Neural cell (in vitro differentiated cells): Measurements from ENCODE around the gene TRIB2. TPM values are rescaled to one million over a fixed set of nuclear protein-coding genes. Genes with fewer than 3 reads are reported as not detected.

ENCODE experiments used
- H2AFZ ChIP-seq: fragments of 200-600, 300-800 bp; sonication (generic), shearing (Covaris generic); 2 replicates; pipeline ENCODE4 v1.6.0; 2014; ENCODE audit warnings: low read depth, mild to moderate bottlenecking, antibody characterized with exemption, low read length, moderate library complexity
- H3F3A ChIP-seq: fragments of 200-600 bp; shearing (Covaris generic); 2 replicates; pipeline ENCODE4 v1.6.1; 2016; ENCODE audit warnings: mild to moderate bottlenecking, moderate library complexity, mixed read lengths, antibody characterized with exemption, low read length; ENCODE audit not compliant: insufficient read depth, poor library complexity, severe bottlenecking
- H3K27ac ChIP-seq: fragments of 200-600, 300-800 bp; sonication (generic), shearing (Covaris generic); 2 replicates; pipeline ENCODE4 v1.5.1; 2014; ENCODE audit warnings: mild to moderate bottlenecking, low read length, moderate library complexity
- H3K27me3 ChIP-seq: fragments of 300-800, 200-600 bp; sonication (generic), shearing (Covaris generic); 2 replicates; pipeline ENCODE4 v1.6.0; 2014; ENCODE audit warnings: mild to moderate bottlenecking, low read depth, low read length, moderate library complexity; ENCODE audit not compliant: insufficient read depth
- H3K36me3 ChIP-seq: fragments of 300-800, 200-600 bp; sonication (generic), shearing (Covaris generic); 2 replicates; pipeline ENCODE4 v1.5.1; 2014; ENCODE audit warnings: mild to moderate bottlenecking, antibody characterized with exemption, low read length, moderate library complexity; ENCODE audit not compliant: insufficient read depth
- H3K4me2 ChIP-seq: fragments of 300-800, 200-600 bp; sonication (generic), shearing (Covaris generic); 2 replicates; pipeline ENCODE4 v1.6.0; 2014; ENCODE audit warnings: mild to moderate bottlenecking, low read length
- H3K4me3 ChIP-seq: fragments of 300-800, 200-600 bp; sonication (generic), shearing (Covaris generic); 2 replicates; pipeline ENCODE4 v1.5.1; 2014; ENCODE audit warnings: mild to moderate bottlenecking, low read length, moderate library complexity
- H3K79me2 ChIP-seq: fragments of 200-600 bp; shearing (Covaris generic); replicated peaks from 2 replicates; pipeline ENCODE4 v1.6.0; 2014; ENCODE audit warnings: mild to moderate bottlenecking, low read length, moderate library complexity; ENCODE audit not compliant: insufficient read depth
- H3K9ac ChIP-seq: fragments of 300-800, 200-600 bp; sonication (generic), shearing (Covaris generic); 2 replicates; pipeline ENCODE4 v1.6.1; 2016; ENCODE audit warnings: mild to moderate bottlenecking, low read length, mixed read lengths
- H3K9me2 ChIP-seq: fragments of 200-600 bp; shearing (Covaris generic); 2 replicates; pipeline ENCODE4 v1.6.1; 2016; ENCODE audit warnings: mild to moderate bottlenecking, low read length, mixed read lengths; ENCODE audit not compliant: insufficient read depth
- H3K9me3 ChIP-seq: fragments of 200-600, 300-800 bp; sonication (generic), shearing (Covaris generic); 2 replicates; pipeline ENCODE4 v1.6.1; 2016; ENCODE audit warnings: mild to moderate bottlenecking, mixed run types, low read length, moderate library complexity, mixed read lengths
- H4K20me1 ChIP-seq: fragments of 200-600 bp; shearing (Covaris generic); 2 replicates; pipeline ENCODE4 v1.6.1; 2016; ENCODE audit warnings: mild to moderate bottlenecking, mixed run types; ENCODE audit not compliant: insufficient read depth
- EP300 ChIP-seq: fragments of 450-650 bp; conservative IDR thresholded peaks from 2 replicates; pipeline ENCODE4 v1.6.1; 2014; ENCODE audit warnings: antibody characterized with exemption, mild to moderate bottlenecking, moderate library complexity; ENCODE audit not compliant: poor library complexity, severe bottlenecking
- EZH2 ChIP-seq: fragments of 200-600, 300-800 bp; shearing (Covaris generic), sonication (generic); IDR thresholded peaks from 2 replicates; pipeline ENCODE4 v1.6.1; 2014; ENCODE audit warnings: antibody characterized with exemption, low read length, borderline replicate concordance, mild to moderate bottlenecking; ENCODE audit not compliant: insufficient read depth, poor library complexity, severe bottlenecking
- MXI1 ChIP-seq: fragments of 450-650 bp; conservative IDR thresholded peaks from 2 replicates; pipeline ENCODE4 v1.6.1; 2014; ENCODE audit warnings: antibody characterized with exemption, mild to moderate bottlenecking; ENCODE audit not compliant: poor library complexity, severe bottlenecking
- POLR2AphosphoS5 ChIP-seq: IDR thresholded peaks from 2 replicates; pipeline ENCODE4 v1.6.1; 2012
- RAD21 ChIP-seq: fragments of 450-650 bp; conservative IDR thresholded peaks from 2 replicates; pipeline ENCODE4 v1.6.1; 2014; ENCODE audit warnings: antibody characterized with exemption, mild to moderate bottlenecking, moderate library complexity
- SMC3 ChIP-seq: fragments of 450-650 bp; conservative IDR thresholded peaks from 2 replicates; pipeline ENCODE4 v1.6.1; 2014; ENCODE audit warnings: antibody characterized with exemption, mild to moderate bottlenecking, moderate library complexity; ENCODE audit not compliant: poor library complexity
- TAF1 ChIP-seq: IDR thresholded peaks from 2 replicates; pipeline ENCODE4 v1.6.1; 2012; ENCODE audit warnings: low read depth
- polyA plus RNA-seq: library from polyadenylated mRNA; depleted of rRNA; stranded (reverse); fragments of >200 nt; gene quantifications from 2 replicates; pipeline ENCODE4 v1.2.3, GENCODE V29; 2014
- TF ChIP-seq, protein P1 (sequence below): IDR thresholded peaks from 2 replicates; pipeline ENCODE4 v1.6.1; 2012; ENCODE audit warnings: borderline replicate concordance
- TF ChIP-seq, protein P2 (sequence below): fragments of 450-650 bp; IDR thresholded peaks from 2 replicates; pipeline ENCODE4 v1.5.1; 2014; ENCODE audit warnings: antibody characterized with exemption, mild to moderate bottlenecking, moderate library complexity; ENCODE audit not compliant: poor library complexity, severe bottlenecking

Gene TRIB2
- polyA plus RNA-seq, 1 donor from 2014 or later = 123 TPM

DNA sequence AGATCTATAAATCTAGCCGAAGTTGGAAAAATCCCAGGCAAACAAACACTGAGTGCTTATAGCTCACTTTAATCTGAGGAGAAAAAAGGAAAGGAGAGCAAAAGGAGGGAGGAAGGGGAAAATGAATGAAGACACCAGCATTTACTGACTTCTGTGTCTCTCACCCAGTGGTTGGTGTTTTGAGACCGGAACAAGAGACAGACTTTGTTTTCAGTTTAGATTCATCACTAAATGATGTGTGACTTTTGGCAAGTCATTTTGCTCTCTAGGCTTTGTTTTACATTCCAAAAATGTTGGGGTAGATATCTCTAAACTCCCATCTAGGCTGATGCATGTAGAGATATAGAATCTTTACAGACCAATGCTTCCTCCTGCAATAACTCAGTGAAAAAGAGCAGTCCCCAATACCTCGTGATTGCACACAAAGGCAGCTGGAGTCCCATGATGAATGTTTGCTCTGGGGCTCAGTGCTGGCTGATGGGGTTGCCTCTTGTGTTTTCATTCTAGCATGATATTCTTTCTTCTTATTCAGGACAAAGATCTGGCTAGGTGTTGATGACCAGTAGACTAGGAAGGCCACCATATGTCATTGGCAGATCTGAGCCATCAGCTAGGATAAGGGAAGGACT, 51.4 kb downstream of the TRIB2 start:
- H3K27me3 ChIP-seq = no peaks in the 10 kb centered on the region
- no peaks in the 10 kb centered on the region for H3K79me2 ChIP-seq
- H3K4me2 ChIP-seq = no peak overlapping the region
- H3K9me2 ChIP-seq = no peaks in the 10 kb centered on the region
- no peaks in the 10 kb centered on the region for H3K9me3 ChIP-seq
- H3K4me3 ChIP-seq = no peak overlapping the region
- no peaks in the 10 kb centered on the region for H3K36me3 ChIP-seq
- no peak overlapping the region for H3K9ac ChIP-seq
- no peaks in the 10 kb centered on the region for H4K20me1 ChIP-seq
- H3F3A ChIP-seq = no peaks in the 10 kb centered on the region
- TF ChIP-seq, protein P1, sequence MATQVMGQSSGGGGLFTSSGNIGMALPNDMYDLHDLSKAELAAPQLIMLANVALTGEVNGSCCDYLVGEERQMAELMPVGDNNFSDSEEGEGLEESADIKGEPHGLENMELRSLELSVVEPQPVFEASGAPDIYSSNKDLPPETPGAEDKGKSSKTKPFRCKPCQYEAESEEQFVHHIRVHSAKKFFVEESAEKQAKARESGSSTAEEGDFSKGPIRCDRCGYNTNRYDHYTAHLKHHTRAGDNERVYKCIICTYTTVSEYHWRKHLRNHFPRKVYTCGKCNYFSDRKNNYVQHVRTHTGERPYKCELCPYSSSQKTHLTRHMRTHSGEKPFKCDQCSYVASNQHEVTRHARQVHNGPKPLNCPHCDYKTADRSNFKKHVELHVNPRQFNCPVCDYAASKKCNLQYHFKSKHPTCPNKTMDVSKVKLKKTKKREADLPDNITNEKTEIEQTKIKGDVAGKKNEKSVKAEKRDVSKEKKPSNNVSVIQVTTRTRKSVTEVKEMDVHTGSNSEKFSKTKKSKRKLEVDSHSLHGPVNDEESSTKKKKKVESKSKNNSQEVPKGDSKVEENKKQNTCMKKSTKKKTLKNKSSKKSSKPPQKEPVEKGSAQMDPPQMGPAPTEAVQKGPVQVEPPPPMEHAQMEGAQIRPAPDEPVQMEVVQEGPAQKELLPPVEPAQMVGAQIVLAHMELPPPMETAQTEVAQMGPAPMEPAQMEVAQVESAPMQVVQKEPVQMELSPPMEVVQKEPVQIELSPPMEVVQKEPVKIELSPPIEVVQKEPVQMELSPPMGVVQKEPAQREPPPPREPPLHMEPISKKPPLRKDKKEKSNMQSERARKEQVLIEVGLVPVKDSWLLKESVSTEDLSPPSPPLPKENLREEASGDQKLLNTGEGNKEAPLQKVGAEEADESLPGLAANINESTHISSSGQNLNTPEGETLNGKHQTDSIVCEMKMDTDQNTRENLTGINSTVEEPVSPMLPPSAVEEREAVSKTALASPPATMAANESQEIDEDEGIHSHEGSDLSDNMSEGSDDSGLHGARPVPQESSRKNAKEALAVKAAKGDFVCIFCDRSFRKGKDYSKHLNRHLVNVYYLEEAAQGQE = no peak
- TF ChIP-seq SMC3 (no peak), TAF1 (no peak), EP300 (no peak), POLR2AphosphoS5 (no peak), MXI1 (no peak), RAD21 (no peak)
- TF ChIP-seq, protein P2, sequence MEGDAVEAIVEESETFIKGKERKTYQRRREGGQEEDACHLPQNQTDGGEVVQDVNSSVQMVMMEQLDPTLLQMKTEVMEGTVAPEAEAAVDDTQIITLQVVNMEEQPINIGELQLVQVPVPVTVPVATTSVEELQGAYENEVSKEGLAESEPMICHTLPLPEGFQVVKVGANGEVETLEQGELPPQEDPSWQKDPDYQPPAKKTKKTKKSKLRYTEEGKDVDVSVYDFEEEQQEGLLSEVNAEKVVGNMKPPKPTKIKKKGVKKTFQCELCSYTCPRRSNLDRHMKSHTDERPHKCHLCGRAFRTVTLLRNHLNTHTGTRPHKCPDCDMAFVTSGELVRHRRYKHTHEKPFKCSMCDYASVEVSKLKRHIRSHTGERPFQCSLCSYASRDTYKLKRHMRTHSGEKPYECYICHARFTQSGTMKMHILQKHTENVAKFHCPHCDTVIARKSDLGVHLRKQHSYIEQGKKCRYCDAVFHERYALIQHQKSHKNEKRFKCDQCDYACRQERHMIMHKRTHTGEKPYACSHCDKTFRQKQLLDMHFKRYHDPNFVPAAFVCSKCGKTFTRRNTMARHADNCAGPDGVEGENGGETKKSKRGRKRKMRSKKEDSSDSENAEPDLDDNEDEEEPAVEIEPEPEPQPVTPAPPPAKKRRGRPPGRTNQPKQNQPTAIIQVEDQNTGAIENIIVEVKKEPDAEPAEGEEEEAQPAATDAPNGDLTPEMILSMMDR = no peak
- no peak overlapping the region for H2AFZ ChIP-seq
- H3K27ac ChIP-seq = no peak overlapping the region

GRCh38 chr2:12769492-12770105, 52.9 kb downstream of the TRIB2 start:
- no peaks in the 10 kb centered on the region for H3K9me2 ChIP-seq
- H3K36me3 ChIP-seq = no peaks in the 10 kb centered on the region
- H3K9me3 ChIP-seq = no peaks in the 10 kb centered on the region
- H3K9ac ChIP-seq = no peak overlapping the region
- H3K27ac ChIP-seq = no peak overlapping the region
- no peaks in the 10 kb centered on the region for H4K20me1 ChIP-seq
- H3K4me3 ChIP-seq = no peak overlapping the region
- no peaks in the 10 kb centered on the region for H3F3A ChIP-seq
- no peaks in the 10 kb centered on the region for H3K27me3 ChIP-seq
- H2AFZ ChIP-seq = no peak overlapping the region
- no peaks in the 10 kb centered on the region for H3K79me2 ChIP-seq
- TF ChIP-seq EZH2 (no peak), MXI1 (no peak), SMC3 (no peak), EP300 (no peak), TAF1 (no peak)
- TF ChIP-seq, protein P2 = no peak
- TF ChIP-seq, protein P1 = no peak
- H3K4me2 ChIP-seq = no peak overlapping the region
